Thyroid gland (tissue), 4 donors: ENCODE data around the gene MAP3K7CL.

Experiments
- CTCF ChIP-seq, 6 experiments: fragments of 200-600 bp in 3 of 6; fragments of 450-650 bp in 3 of 6; sonication (generic) in 3 of 6; IDR thresholded peaks; one replicate each; pipeline ENCODE4 v1.5.1; 2016 to 2019; ENCODE audit warnings: antibody characterized with exemption in 6 of 6, mild to moderate bottlenecking in 2 of 6, inconsistent platforms in 1 of 6, moderate library complexity in 1 of 6
- POLR2A ChIP-seq, 2 donors: fragments of 450-650 bp; IDR thresholded peaks; one replicate each; pipeline ENCODE4 v1.6.1; 2017; ENCODE audit warnings: antibody characterized with exemption in 2 of 2, mild to moderate bottlenecking in 2 of 2, moderate library complexity in 1 of 2

GRCh38 chr21:29154270-29154669 lies 23.8 kb downstream of the MAP3K7CL start:
- no peak for TF ChIP-seq CTCF (IDR thresholded peaks at IDR 0.05)
- TF ChIP-seq POLR2A (IDR thresholded peaks at IDR 0.05), result no peak
